A549 (cell line): ENCODE data around the gene LRP1. TPM values are rescaled to one million over a fixed set of nuclear protein-coding genes. Genes with fewer than 3 reads are reported as not detected.

Source experiments
- ATAC-seq, 2 experiments: fragments of 200-7000 bp in 1 of 2; fragments of >200 bp in 1 of 2; cut with Nextera tagmentation in 1 of 2; cut with Tn5 transposase in 1 of 2; 3 replicates each; pipeline versions ENCODE4 v1.8.0 to v1.9.1; 2018 to 2020; ENCODE audit warnings: mild to moderate bottlenecking in 1 of 2, moderate library complexity in 1 of 2
- CTCF ChIA-PET: fragments of 300-600 bp; sonication (Branson Sonifier 250); formaldehyde crosslinking; extraction: SDS; loops from one replicate; lab custom pipeline; 2021; ENCODE audit warnings: antibody characterized with exemption, inconsistent platforms; lab: Yijun Ruan, JAX
- POLR2A ChIA-PET: fragments of 350-600 bp; formaldehyde crosslinking; extraction: SDS; loops from one replicate; lab custom pipeline; 2021; ENCODE audit warnings: antibody characterized with exemption, inconsistent platforms; lab: Yijun Ruan, JAX
- DNase-seq, 2 experiments: peaks; one replicate each; pipeline versions ENCODE4 v3.0.0 to v3.0.0-alpha.2; 2011 to 2016; ENCODE audit warnings: low read depth in 1 of 2, low spot score in 1 of 2
- FAIRE-seq: peaks from 2 replicates; lab custom pipeline; 2011; peaks lifted over from hg19 to GRCh38; lab: Jason Lieb, UNC
- H3K27ac ChIP-seq, 2 experiments: fragments of >200 bp; sonication (Bioruptor Twin); formaldehyde crosslinking; 3 replicates each; pipeline ENCODE4 v1.5.1; 2016 to 2017
- H3K4me1 ChIP-seq: fragments of >200 bp; sonication (Bioruptor Twin); formaldehyde crosslinking; 3 replicates; pipeline ENCODE4 v1.6.1; 2016
- H3K4me2 ChIP-seq: fragments of >200 bp; sonication (Bioruptor Twin); formaldehyde crosslinking; 3 replicates; pipeline ENCODE4 v1.6.1; 2016
- H3K4me3 ChIP-seq: fragments of >200 bp; sonication (Bioruptor Twin); formaldehyde crosslinking; 3 replicates; pipeline ENCODE4 v1.5.1; 2016
- H3K9me3 ChIP-seq: fragments of >200 bp; sonication (Bioruptor Twin); formaldehyde crosslinking; 3 replicates; pipeline ENCODE4 v1.6.1; 2016
- CEBPB ChIP-seq, 2 experiments: fragments of >200 bp in 1 of 2; sonication (Bioruptor Twin) in 1 of 2; formaldehyde crosslinking in 1 of 2; IDR thresholded peaks; 2 replicates each; pipeline ENCODE4 v1.6.1; 2012 to 2016
- CHD2 ChIP-seq: fragments of 150-350 bp; IDR thresholded peaks from 2 replicates; pipeline ENCODE4 v1.6.1; 2014; ENCODE audit warnings: low read length; ENCODE audit not compliant: partially characterized antibody
- CHD4 ChIP-seq: fragments of 200-600 bp; sonication (generic); IDR thresholded peaks from 2 replicates; pipeline ENCODE4 v1.6.1; 2016; ENCODE audit warnings: antibody characterized with exemption, mild to moderate bottlenecking, borderline replicate concordance
- FOSB ChIP-seq: fragments of 250-450 bp; sonication (Bioruptor Pico); IDR thresholded peaks from 2 replicates; pipeline ENCODE4 v1.5.0; 2020; ENCODE audit warnings: mild to moderate bottlenecking, moderate library complexity
- GATA3 ChIP-seq: IDR thresholded peaks from 2 replicates; pipeline ENCODE4 v1.6.1; 2012; ENCODE audit warnings: borderline replicate concordance
- HDAC2 ChIP-seq: fragments of 200-600 bp; sonication (generic); IDR thresholded peaks from 2 replicates; pipeline ENCODE4 v1.6.1; 2016
- HEYL ChIP-seq: fragments of 250-450 bp; sonication (Bioruptor Pico); IDR thresholded peaks from 2 replicates; pipeline ENCODE4 v1.8.0; 2021; ENCODE audit warnings: mild to moderate bottlenecking, moderate library complexity
- HOXA7 ChIP-seq: fragments of 250-450 bp; sonication (Bioruptor Pico); IDR thresholded peaks from 2 replicates; pipeline ENCODE4 v1.5.0; 2020; ENCODE audit warnings: mild to moderate bottlenecking, moderate library complexity
- JUN ChIP-seq, 2 experiments: fragments of >200 bp; sonication (Bioruptor Twin); formaldehyde crosslinking; IDR thresholded peaks; 2 replicates in 1 of 2; 3 replicates in 1 of 2; pipeline ENCODE4 v1.6.1; 2016 to 2017
- MAZ ChIP-seq: fragments of 150-350 bp; IDR thresholded peaks from 2 replicates; pipeline ENCODE4 v1.6.1; 2014; ENCODE audit warnings: antibody characterized with exemption, low read depth, low read length, borderline replicate concordance
- POLR2A ChIP-seq: IDR thresholded peaks from 2 replicates; pipeline ENCODE4 v1.6.1; 2012; ENCODE audit warnings: mild to moderate bottlenecking, low read length
- POLR2AphosphoS2 ChIP-seq: conservative IDR thresholded peaks from 2 replicates; pipeline ENCODE4 v1.6.1; 2012; ENCODE audit warnings: low read length, improper control_type of control experiment, inconsistent platforms
- RAD21 ChIP-seq, 2 experiments: fragments of >200 bp in 1 of 2; sonication (Bioruptor Twin) in 1 of 2; formaldehyde crosslinking in 1 of 2; IDR thresholded peaks in 1 of 2; conservative IDR thresholded peaks in 1 of 2; 2 replicates in 1 of 2; 3 replicates in 1 of 2; pipeline ENCODE4 v1.6.1; 2012 to 2018; ENCODE audit warnings: inconsistent platforms in 1 of 2
- RFX5 ChIP-seq: fragments of 450-650 bp; IDR thresholded peaks from 2 replicates; pipeline ENCODE4 v1.7.1; 2014; ENCODE audit warnings: antibody characterized with exemption, mild to moderate bottlenecking, moderate library complexity
- TP53 ChIP-seq: fragments of 250-450 bp; sonication (Bioruptor Pico); IDR thresholded peaks from 2 replicates; pipeline ENCODE4 v1.5.0; 2021; ENCODE audit warnings: mild to moderate bottlenecking, moderate library complexity
- ZFP36 ChIP-seq: fragments of 450-650 bp; IDR thresholded peaks from 2 replicates; pipeline ENCODE4 v1.6.1; 2014; ENCODE audit warnings: borderline replicate concordance; ENCODE audit not compliant: partially characterized antibody
- WGBS: methylation state at CpG from one replicate; pipeline ENCODE4 v1.1.6; 2017; ENCODE audit errors: missing lambda C conversion rate; 5-methylcytosine and 5-hydroxymethylcytosine counted together
- polyA plus RNA-seq, 4 experiments: library from polyadenylated mRNA; depleted of rRNA in 3 of 4; stranded (reverse); fragments of >200 nt; fragmentation: RNase III in 1 of 4; extraction: RNeasy Plus Mini Kit Qiagen cat#74134 plus additional on column Dnase treatment in 1 of 4; gene quantifications; 2 replicates in 3 of 4; 3 replicates in 1 of 4; pipeline ENCODE4 v1.2.3, GENCODE V29; 2011 to 2017
- TF ChIP-seq, protein P1 (sequence below): fragments of 250-450 bp; sonication (Bioruptor Pico); IDR thresholded peaks from 2 replicates; pipeline ENCODE4 v1.5.0; 2020; ENCODE audit warnings: low read depth, mild to moderate bottlenecking, moderate library complexity
- TF ChIP-seq, protein P2 (sequence below): fragments of >200 bp; sonication (Bioruptor Twin); formaldehyde crosslinking; IDR thresholded peaks from 3 replicates; pipeline ENCODE4 v1.5.1; 2016
- TF ChIP-seq, protein P3 (sequence below): IDR thresholded peaks from 2 replicates; pipeline ENCODE4 v1.6.1; 2012

Gene LRP1
- polyA plus RNA-seq, 2 of the 4 experiments (the other 2 are of a cell fraction), result 5.6 to 9.4 TPM

DNA sequence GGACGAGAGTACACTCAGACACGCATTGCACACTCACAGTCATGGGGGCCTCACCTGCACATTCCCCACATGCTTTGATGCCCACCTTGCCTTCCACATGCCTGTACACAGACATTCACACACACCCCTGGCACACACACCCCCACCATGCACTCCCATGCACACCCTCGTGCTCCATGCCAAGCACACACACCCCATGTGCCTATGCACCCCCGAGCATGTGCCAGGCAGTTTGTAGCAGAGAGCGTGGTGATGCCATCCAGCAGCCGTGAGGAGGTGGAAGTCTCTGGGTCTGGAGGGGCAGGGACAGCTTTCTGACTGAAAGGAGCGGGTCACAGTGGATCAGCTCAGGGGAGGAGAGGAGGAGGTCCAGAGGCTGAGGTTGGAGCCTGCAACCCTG is 77.6 kb downstream of the LRP1 start:
- 87% methylated on average over 6 of the region's 7 CpGs for WGBS
- TF ChIP-seq, protein P1, sequence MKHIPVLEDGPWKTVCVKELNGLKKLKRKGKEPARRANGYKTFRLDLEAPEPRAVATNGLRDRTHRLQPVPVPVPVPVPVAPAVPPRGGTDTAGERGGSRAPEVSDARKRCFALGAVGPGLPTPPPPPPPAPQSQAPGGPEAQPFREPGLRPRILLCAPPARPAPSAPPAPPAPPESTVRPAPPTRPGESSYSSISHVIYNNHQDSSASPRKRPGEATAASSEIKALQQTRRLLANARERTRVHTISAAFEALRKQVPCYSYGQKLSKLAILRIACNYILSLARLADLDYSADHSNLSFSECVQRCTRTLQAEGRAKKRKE (CRISPR knock-in tag), result no peak
- TF ChIP-seq RAD21 (conservative IDR thresholded peaks at IDR 0.05 in 1 of 2, IDR thresholded peaks at IDR 0.05 in 1 of 2), result no peak
- CTCF ChIA-PET, result interaction anchor here (0.9 to 1.9 kb wide), 3 partner anchors 8 to 97 kb away, joined by 3 to 7 read pairs (median 6); no protein-coding TSS in a partner anchor
- POLR2A ChIA-PET, result no interaction called here
- FAIRE-seq (no peak), DNase-seq (no peak), ATAC-seq (no peak)
- Histone ChIP-seq H3K9me3 (no peaks in the 10 kb centered on the region), H3K27ac (no peak overlapping the region), H3K4me1 (no peaks in the 10 kb centered on the region), H3K4me2 (no peak overlapping the region), H3K4me3 (no peak overlapping the region)

DNA sequence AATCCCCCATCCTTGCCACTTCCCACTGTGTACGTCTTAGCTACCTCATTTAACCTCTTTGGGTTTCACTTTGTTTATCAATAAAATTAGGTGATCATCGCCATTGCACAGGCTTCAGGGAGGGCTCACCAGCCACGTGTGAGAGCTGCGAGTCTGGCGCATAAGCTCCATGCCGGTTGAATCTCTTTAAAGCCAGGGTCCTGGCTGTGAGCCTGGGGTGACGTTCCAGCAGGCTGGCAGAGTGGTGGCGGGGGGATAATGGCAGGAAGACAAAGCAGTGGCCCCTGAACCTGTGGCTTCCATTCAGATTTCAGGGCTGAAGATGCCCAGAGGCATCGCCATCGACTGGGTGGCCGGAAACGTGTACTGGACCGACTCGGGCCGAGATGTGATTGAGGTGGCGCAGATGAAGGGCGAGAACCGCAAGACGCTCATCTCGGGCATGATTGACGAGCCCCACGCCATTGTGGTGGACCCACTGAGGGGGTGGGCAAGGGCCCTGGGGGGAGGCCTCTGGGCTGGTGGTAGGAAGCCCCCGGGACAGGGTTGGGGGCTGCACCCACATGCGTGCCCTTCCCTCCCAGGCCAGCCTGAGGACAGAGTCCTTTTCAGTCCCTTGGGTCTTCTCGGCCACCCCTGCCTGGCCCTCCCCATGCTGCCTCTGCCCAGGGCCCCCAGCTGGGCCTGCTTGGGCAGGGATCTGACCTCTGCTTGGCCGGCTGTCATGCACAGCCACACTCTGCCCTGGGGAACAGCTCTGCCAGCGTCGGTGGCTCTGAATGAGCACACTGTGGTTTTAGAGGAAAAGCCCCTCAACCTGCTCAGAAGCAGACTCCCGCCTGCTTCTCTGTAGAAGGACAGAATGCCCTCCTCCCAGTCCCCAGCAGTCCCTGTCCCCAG is 79.7 kb downstream of the LRP1 start:
- Histone ChIP-seq H3K4me1 (0 out of 3 replicates have a peak, but pooled peaks cover 2% of the 10 kb centered on the region), H3K27ac (no peak overlapping the region), H3K9me3 (no peaks in the 10 kb centered on the region), H3K4me3 (no peak overlapping the region)
- POLR2A ChIA-PET, result no interaction called here
- no peak for DNase-seq
- no peak for FAIRE-seq
- no peak for TF ChIP-seq POLR2AphosphoS2
- no peak for TF ChIP-seq FOSB
- TF ChIP-seq, protein P2, sequence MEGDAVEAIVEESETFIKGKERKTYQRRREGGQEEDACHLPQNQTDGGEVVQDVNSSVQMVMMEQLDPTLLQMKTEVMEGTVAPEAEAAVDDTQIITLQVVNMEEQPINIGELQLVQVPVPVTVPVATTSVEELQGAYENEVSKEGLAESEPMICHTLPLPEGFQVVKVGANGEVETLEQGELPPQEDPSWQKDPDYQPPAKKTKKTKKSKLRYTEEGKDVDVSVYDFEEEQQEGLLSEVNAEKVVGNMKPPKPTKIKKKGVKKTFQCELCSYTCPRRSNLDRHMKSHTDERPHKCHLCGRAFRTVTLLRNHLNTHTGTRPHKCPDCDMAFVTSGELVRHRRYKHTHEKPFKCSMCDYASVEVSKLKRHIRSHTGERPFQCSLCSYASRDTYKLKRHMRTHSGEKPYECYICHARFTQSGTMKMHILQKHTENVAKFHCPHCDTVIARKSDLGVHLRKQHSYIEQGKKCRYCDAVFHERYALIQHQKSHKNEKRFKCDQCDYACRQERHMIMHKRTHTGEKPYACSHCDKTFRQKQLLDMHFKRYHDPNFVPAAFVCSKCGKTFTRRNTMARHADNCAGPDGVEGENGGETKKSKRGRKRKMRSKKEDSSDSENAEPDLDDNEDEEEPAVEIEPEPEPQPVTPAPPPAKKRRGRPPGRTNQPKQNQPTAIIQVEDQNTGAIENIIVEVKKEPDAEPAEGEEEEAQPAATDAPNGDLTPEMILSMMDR, result no peak
- no peak for TF ChIP-seq HEYL (CRISPR knock-in tag)
- no peak for TF ChIP-seq CEBPB (IDR thresholded peaks at IDR 0.05)
- TF ChIP-seq CHD4, result no peak
- no peak for TF ChIP-seq POLR2A
- TF ChIP-seq TP53 (CRISPR knock-in tag), result no peak
- TF ChIP-seq HOXA7 (CRISPR knock-in tag), result no peak
- no peak for TF ChIP-seq HDAC2
- TF ChIP-seq RFX5, result no peak
- TF ChIP-seq, protein P3, sequence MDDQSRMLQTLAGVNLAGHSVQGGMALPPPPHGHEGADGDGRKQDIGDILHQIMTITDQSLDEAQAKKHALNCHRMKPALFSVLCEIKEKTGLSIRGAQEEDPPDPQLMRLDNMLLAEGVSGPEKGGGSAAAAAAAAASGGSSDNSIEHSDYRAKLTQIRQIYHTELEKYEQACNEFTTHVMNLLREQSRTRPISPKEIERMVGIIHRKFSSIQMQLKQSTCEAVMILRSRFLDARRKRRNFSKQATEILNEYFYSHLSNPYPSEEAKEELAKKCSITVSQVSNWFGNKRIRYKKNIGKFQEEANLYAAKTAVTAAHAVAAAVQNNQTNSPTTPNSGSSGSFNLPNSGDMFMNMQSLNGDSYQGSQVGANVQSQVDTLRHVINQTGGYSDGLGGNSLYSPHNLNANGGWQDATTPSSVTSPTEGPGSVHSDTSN, result no peak
- TF ChIP-seq MAZ, result no peak
- TF ChIP-seq CHD2, result no peak
- TF ChIP-seq, all 56 proteins: peak for 0
- H3K4me2 ChIP-seq, result no peak overlapping the region
- CTCF ChIA-PET, result interaction anchor here (0.9 to 4.6 kb wide), 7 partner anchors 10 to 96 kb away, joined by 3 to 27 read pairs (median 5); no protein-coding TSS in a partner anchor
- WGBS, result 89% methylated on average over 29 of the region's 29 CpGs
- ATAC-seq, result no peak

DNA sequence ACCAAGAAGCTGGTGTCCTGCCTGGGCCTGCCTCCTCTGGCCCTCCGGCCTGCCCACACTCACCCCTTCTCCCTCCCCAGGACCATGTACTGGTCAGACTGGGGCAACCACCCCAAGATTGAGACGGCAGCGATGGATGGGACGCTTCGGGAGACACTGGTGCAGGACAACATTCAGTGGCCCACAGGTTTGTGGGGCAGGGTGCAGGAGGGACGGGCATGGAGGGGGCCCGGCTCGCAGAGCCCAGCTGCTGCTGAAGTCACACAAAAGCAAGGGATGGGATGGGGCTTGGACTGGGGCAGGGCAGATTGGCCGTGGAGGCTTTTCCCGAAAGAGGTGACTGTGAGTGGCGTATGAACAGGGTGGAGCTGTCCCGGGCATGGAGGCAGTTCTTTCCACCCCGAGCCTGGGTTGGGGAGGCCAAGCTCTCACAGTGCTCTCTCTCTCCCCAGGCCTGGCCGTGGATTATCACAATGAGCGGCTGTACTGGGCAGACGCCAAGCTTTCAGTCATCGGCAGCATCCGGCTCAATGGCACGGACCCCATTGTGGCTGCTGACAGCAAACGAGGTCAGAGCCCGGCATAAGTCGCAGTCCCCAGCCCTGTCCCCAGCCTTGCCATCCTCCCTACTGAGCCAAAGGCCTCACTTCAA is 80.5 kb downstream of the LRP1 start:
- POLR2A ChIA-PET, result no interaction called here
- no peak overlapping the region for H3K4me2 ChIP-seq
- no peak for DNase-seq
- no peak overlapping the region for H3K27ac ChIP-seq
- WGBS, result 88% methylated on average over 22 of the region's 22 CpGs
- no peak for ATAC-seq
- peaks cover 8% of the 10 kb centered on the region for H3K4me1 ChIP-seq
- no peak for FAIRE-seq
- TF ChIP-seq, protein P3, result no peak
- TF ChIP-seq POLR2A (no peak), GATA3 (no peak), ZFP36 (no peak), MAZ (no peak), JUN (IDR thresholded peaks at IDR 0.05) (no peak)
- TF ChIP-seq, protein P2, result no peak
- TF ChIP-seq, all 56 proteins: peak for 0
- Histone ChIP-seq H3K4me3 (no peak overlapping the region), H3K9me3 (no peaks in the 10 kb centered on the region)
- CTCF ChIA-PET, result interaction anchor here (0.8 to 4.6 kb wide), 4 partner anchors 31 to 97 kb away, joined by 3 to 27 read pairs (median 7); no protein-coding TSS in a partner anchor
